ENCODE measurements around the gene CNN2.

CNN2 gene

DNA sequence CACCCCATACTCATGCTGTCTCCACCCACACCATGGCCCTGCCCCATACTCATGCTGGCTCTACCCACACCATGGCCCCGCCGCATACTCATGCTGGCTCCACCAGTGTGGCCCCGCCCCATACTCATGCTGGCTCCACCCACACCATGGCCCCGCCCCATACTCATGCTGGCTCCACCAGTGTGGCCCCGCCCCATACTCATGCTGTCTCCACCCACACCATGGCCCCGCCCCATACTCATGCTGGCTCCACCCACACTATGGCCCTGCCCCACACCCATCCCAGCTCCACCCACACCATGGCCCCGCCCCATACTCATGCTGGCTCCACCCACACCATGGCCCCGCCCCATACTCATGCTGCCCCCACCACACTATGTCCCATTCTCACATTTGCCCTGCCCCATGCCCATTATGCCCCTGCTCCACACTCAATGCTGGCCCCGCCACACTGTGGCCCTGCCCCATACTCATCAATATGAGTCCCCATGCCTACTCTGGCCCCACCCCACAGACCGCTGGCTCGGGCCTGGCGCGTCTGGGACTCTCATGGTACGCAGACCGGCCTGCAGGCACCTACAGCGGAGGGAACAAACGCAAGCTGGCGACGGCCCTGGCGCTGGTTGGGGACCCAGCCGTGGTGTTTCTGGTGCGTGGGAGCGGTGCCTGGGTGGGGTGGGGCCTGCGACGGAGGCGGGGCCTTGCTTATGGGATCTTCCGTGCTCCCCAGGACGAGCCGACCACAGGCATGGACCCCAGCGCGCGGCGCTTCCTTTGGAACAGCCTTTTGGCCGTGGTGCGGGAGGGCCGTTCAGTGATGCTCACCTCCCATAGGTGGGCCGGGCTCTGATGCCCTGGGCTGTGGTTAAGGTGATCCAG, 36.9 kb downstream of the CNN2 start:
- TF ChIP-seq GATA2 (IDR thresholded peaks at IDR 0.05; ENCODE audit: low read depth, low read length) (no peak), GATA3 (IDR thresholded peaks at IDR 0.05; ENCODE audit: low read depth, low read length) (no peak)

DNA sequence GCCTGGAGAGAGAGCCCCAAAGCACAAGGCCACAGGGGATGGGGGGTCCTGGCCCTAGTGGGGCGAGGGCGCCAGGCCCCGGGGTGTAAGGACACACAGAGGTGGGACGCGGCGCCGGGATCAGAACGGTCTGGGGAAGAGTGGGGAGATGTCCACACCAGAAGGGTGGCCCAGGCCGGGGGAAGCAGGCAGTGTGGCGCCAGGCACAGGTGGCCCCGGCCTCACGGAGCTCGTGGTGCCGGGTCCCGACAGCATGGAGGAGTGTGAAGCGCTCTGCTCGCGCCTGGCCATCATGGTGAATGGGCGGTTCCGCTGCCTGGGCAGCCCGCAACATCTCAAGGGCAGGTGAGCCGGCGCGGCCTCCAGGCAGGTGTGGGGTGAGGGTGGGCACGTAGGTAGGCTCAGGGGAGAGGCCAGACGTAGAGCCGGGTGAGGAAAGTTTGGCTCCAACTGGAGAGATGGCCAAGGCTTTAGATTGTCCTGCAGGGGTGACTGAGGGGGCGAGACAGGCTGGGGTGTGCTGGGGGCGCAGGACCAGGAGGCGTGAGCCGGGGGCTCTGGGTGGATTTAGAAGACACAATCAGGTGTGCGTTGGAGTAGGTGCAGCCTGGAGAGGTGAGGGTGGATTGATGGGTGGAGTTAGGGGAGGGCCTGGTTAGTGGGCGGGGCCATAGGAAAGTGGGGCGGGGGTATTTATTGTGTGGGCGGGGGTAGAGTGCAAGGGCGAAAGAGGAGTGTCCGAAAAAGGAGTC, 37.7 kb downstream of the CNN2 start:
- TF ChIP-seq GATA3 (IDR thresholded peaks at IDR 0.05; ENCODE audit: low read depth, low read length) (no peak), GATA2 (IDR thresholded peaks at IDR 0.05; ENCODE audit: low read depth, low read length) (no peak)

DNA sequence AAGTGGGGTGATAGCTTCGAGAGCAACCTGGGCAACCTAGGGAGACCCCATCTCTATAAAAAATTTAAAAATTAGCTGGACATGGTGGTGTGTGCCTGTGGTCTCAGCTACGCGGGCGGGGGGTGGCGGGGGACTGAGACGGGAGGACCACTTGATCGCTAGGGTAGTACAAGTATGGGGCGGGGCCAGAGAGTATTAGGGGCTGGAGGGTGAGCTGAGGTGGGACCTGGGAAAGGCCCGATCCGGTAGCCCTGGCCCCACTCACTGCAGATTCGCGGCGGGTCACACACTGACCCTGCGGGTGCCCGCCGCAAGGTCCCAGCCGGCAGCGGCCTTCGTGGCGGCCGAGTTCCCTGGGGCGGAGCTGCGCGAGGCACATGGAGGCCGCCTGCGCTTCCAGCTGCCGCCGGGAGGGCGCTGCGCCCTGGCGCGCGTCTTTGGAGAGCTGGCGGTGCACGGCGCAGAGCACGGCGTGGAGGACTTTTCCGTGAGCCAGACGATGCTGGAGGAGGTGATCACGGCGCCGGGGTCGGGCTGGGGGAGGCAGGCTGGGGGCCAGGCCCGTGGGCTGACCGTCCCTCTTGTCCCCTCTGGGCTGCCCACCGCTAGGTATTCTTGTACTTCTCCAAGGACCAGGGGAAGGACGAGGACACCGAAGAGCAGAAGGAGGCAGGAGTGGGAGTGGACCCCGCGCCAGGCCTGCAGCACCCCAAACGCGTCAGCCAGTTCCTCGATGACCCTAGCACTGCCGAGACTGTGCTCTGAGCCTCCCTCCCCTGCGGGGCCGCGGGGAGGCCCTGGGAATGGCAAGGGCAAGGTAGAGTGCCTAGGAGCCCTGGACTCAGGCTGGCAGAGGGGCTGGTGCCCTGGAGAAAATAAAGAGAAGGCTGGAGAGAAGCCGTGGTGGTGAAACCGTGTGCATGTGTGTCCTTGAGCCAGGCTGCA, 38.5 kb downstream of the CNN2 start:
- no peak for TF ChIP-seq GATA2 (IDR thresholded peaks at IDR 0.05; ENCODE audit: low read depth, low read length)
- no peak for TF ChIP-seq GATA3 (IDR thresholded peaks at IDR 0.05; ENCODE audit: low read depth, low read length)

DNA sequence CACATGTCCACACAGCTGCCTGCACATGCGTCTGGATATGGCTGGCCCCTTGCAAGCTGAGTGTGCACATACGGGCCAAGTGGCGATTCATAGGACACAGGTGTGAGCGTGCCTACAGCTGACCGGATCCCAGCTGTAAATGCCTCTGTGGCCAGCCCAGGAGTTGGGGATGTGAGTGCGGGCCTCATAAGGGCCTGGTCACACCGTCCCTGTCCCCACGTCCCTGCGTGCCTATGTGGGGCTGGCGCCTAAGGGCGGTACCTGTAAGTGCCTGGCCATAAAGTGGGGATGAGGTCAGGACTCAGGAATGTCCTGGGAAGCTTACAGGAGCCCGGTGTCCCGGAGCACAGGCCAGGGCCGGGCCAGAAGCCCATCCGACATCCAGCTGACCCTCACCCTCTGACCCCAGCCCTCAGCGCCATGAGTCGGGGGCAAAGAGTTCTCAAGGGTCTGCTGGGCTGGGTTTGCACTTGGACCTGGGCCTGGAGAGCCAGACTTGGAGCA, 39.2 kb downstream of the CNN2 start:
- no peak for TF ChIP-seq GATA2 (IDR thresholded peaks at IDR 0.05; ENCODE audit: low read depth, low read length)
- TF ChIP-seq GATA3 (IDR thresholded peaks at IDR 0.05; ENCODE audit: low read depth, low read length) = no peak

DNA sequence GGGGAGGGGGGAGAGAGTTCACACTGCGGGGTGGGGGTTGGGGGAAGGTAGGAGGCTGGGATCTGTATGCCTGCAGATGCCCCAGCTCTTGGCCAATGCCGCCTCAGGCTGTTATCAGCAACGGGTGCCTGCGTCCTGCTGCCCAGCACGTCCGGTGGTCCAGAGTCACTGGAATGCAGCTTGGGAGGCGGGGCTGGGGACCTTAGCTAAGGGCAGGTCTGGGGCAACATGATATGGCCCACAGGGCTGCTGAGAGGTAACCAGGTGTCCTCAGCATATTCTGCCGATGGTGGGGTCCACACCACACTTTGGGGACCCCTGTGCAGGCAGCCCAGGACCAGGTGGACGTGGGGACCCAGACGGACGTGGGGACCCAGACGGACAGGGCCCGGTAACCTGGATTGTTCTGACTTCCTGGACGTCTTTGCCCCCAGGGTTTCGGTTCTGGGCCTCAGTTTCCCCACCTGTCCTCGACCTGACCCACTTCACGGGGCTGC, 39.9 kb downstream of the CNN2 start:
- TF ChIP-seq GATA2 (IDR thresholded peaks at IDR 0.05; ENCODE audit: low read depth, low read length) (no peak), GATA3 (IDR thresholded peaks at IDR 0.05; ENCODE audit: low read depth, low read length) (no peak)

DNA sequence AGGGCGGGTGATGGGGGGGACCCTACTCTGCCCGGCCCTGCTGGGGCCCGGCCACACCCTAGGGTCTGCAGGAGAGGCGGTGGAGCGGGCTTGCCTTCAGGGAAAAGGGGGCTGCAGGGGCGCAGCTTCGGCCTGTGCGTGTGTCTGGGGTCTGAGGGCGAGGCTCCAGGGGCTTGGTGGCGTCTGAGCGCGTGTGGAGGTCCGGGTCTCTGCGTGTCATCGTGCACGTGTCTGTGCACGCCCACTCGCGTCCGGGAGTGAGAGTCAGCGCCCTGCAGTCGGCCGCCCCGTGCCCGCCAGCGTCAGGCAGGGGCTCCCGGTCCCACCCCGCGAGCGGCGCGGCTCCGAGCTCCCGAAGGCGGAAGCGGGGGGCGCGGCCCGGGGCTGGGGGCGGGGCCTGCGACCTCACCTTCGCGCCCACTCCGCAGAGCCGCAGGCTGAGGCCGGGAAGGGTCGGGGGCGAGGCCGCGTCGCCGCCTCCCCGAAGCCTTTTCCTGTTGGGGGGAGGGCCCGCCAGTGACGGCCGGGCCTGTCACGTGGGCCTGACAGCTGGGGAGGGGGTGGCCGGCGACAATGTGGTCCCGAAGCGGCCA, 40.4 kb downstream of the CNN2 start, which contains the start of gene ARHGAP45:
TSS of gene ARHGAP45 (plus strand) at position 420 of the 593 bp plus-strand sequence. CDS start 239 bp downstream, outside the sequence.
- TF ChIP-seq GATA2 (IDR thresholded peaks at IDR 0.05; ENCODE audit: low read depth, low read length) = no peak

DNA sequence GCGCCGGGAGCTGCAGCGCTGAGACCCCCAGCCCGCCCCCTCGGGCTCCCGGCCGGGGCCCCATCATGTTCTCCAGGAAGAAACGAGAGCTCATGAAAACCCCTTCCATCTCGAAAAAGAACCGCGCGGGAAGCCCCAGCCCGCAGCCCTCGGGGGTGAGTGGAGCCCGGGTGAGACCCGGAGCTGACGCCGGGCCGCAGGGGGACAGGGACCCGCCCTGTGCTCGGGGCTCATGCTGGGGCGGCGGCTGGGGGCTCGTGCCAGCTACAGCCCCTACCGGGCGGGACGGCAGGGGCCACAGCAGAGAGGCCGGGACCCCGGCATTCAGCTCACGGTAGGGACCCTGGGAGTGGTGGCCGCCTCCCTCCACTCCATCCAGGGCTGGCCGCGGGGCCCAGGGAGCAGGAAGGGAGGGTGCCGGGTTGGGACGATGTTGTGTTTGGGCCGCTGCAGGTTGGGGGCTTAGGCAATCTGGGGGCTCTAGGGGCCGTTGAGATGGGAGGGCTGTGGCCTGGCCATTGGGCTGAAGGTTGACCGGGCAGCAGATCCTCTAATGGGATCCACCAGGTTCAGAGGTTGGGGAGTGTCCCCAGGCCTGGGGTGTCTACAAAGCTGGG, 41.0 kb downstream of the CNN2 start:
- TF ChIP-seq GATA2 (IDR thresholded peaks at IDR 0.05; ENCODE audit: low read depth, low read length) = no peak
- no peak for TF ChIP-seq GATA3 (IDR thresholded peaks at IDR 0.05; ENCODE audit: low read depth, low read length)

DNA sequence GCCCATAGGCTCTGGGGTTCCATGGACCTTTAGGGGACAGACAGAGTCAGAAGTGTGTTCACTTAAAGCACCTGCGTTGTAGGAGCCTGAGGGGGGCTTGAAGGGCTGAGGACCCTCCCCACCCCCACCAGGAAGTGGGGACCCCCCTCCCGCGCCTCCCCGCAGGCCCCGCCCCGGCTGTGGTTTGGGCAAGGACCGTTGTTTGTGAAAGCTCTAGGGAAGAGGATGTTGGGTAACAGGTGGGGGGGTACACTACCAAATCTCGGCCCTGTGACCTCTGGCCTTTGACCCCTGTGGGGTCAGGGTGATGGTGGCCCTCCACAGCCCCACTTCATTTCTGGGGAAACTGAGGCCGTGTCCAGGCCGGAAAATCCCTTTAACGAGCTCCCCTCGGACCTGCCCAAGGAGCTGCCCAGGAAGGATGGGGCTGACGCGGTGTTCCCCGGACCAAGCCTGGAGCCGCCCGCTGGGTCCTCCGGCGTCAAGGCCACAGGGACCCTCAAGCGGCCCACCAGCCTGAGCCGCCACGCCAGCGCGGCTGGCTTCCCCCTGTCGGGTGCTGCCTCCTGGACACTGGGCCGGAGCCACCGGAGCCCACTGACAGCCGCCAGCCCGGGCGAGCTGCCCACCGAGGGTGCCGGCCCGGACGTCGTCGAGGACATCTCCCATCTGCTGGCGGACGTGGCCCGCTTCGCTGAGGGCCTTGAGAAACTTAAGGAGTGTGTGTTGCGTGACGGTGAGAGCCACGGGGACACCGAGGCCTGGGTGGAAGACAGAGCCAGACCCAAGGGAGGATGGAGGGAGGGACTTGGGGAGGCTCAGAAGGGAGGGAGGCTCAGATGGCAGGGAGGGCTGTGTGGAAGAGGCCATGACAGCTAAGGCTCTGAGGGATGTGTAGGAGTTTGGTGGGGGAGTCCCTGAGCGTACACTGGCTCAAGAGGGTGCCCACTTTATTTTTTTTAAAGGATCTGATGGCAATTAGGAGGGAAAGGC, 41.9 kb downstream of the CNN2 start:
- TF ChIP-seq GATA2 (IDR thresholded peaks at IDR 0.05; ENCODE audit: low read depth, low read length) (no peak), GATA3 (IDR thresholded peaks at IDR 0.05; ENCODE audit: low read depth, low read length) (no peak)

DNA sequence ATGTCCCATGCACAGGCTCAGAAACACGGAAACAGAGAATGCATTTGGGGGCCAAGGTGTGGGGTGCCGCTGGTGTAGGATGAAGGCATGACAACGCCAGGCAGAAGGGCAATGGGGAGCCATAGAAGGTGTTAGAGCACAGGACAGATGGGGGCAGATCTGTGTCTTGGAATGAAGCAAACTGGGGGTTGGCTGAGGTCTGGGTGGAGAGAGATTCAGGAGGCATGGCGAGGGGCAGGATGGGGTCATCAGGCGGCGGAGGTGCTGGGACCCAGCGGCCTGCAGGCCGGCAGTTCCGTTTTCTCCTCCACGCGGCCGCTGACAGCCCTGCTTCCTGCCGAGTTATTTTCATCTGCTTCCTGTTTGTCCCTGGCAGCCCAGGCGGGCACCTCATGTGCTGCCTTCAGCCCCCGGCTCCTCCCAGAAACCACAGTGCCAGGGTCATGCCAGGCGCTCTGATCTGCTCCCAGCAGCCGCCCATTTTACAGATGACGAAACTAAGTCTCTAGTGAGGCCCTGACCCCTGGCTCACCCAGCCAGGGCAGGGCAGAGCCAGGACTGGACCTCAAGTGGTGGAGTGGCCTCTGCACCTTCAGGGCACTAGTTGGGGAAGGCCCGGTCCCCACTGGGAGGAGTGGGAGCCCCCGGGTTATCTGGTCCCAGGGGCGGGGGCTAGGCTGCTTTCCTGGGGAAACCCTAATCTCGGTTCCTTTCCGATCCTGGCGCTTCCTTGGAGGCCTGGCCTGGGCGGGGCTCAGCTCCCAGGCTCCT, 42.8 kb downstream of the CNN2 start:
- no peak for TF ChIP-seq GATA2 (IDR thresholded peaks at IDR 0.05; ENCODE audit: low read depth, low read length)
- no peak for TF ChIP-seq GATA3 (IDR thresholded peaks at IDR 0.05; ENCODE audit: low read depth, low read length)

DNA sequence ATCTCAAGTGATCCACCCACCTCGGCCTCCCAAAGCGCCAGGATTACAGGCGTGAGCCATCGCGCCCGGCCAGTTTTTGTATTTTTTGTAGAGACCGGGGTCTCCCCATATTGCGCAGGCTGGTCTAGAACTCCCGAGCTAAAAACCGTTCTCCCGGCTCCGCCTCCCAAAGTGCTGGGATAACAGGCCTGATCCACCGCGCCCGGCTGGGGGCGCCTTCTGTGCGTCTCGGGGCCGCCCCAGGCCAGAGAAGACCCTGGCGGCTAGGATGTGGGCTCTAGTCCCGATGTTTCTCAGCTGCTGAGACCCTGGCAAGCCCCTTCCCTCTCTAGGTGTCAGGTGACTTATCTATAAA, 44.1 kb downstream of the CNN2 start:
- TF ChIP-seq GATA3 (IDR thresholded peaks at IDR 0.05; ENCODE audit: low read depth, low read length) (no peak), GATA2 (IDR thresholded peaks at IDR 0.05; ENCODE audit: low read depth, low read length) (no peak)
